ENCODE results near the gene CNOT4. TPM values are rescaled to one million over a fixed set of nuclear protein-coding genes. Genes with fewer than 3 reads are reported as not detected.
A peak's percentile ranks its signal among the peaks of the same experiment; 100 is the strongest.
"Not testable (repeated sequence)": the region's sequence is repeated elsewhere in the genome, so short reads cannot be mapped to it uniquely, and the experiment has no call there.

Gene CNOT4
- total and polyA plus RNA-seq, 10 donors, result 5.3 to 36.9 (median 27.9) TPM

DNA sequence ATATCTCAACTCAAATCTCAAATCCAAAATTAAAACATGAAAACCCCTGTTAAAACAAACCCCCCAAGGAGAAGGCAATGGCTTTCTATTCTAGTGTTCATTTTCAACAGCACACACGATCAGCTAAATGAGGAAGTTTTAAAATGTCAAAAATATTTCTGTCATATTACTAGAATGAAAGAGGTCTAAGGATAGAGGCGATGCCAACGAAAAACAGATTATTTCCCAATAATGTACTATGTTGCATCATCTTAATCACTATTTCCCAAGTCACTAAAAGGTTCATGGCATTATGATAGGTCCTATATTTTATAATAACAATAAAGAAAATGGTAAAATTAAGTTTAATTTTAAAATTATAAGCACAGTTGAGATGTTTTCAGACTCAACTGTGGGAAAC is 10.1 kb downstream of the CNOT4 start:
- DNase-seq, result no peak
- TF ChIP-seq POLR2A (IDR thresholded peaks at IDR 0.05) (no peak), CTCF (IDR thresholded peaks at IDR 0.05 in 8 of 11, conservative IDR thresholded peaks at IDR 0.05 in 3 of 11) (no peak), POLR2AphosphoS5 (IDR thresholded peaks at IDR 0.05) (no peak)

DNA sequence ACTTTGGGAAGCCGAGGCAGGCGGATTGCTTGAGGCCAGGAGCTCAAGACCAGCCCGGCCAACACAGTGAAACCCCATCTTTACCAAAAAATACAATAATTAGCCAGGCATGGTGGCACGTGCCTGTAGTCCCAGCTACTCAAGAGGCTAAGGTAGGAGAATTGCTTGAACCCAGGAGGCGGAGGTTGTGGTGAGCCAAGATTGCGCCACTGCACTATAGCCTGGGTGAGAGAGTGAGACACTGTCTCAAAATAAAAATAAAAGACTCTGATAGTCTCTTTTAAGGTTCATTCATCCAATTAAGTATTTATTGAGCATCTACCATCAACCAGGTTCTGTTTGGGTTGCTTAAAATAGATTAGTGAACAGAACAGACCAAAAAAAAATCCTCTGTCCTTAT is 12.7 kb downstream of the CNOT4 start:
- peaks cover 22 to 93% (median 59%) of the 10 kb centered on the region in 6 donors for H3K4me1 ChIP-seq
- DNase-seq; H3K9me3 ChIP-seq; H3K36me3 ChIP-seq; H3K27me3 ChIP-seq (replicated peaks in 1 of 7); H3K4me3 ChIP-seq; intact Hi-C loops (cut with DNase I; ENCODE audit: low total_unique reads); H3K27ac ChIP-seq: not testable (repeated sequence)
- 78 to 94% (median 88%) methylated on average over 6 of the region's 6 CpGs for WGBS, 5 donors

More for the DNA sequence above, 10.1 kb downstream of the CNOT4 start:
- Histone ChIP-seq H3K9me3 (no peaks in the 10 kb centered on the region), H3K27ac (peak overlapping the region in 1 of 8 donors; percentile 36), H3K36me3 (peaks cover 0 to 5% (median 0%) of the 10 kb centered on the region in 6 donors), H3K4me3 (no peak overlapping the region), H3K4me1 (peaks cover 22 to 92% (median 67%) of the 10 kb centered on the region in 6 donors), H3K27me3 (replicated peaks in 1 of 7) (no peaks in the 10 kb centered on the region)
- intact Hi-C loops (cut with DNase I; ENCODE audit: low total_unique reads), result no loop called here
- 24 to 51% (median 31%) methylated on average over 3 of the region's 3 CpGs for WGBS, 5 donors

- Histone ChIP-seq H3K36me3 (peaks cover 0 to 4% (median 0%) of the 10 kb centered on the region in 6 donors), H3K4me3 (no peak overlapping the region), H3K9me3 (no peaks in the 10 kb centered on the region), H3K4me1 (peaks cover 7 to 72% (median 29%) of the 10 kb centered on the region in 6 donors), H3K27me3 (replicated peaks in 1 of 7) (no peaks in the 10 kb centered on the region), H3K27ac (no peak overlapping the region)
- intact Hi-C loops (cut with DNase I; ENCODE audit: low total_unique reads), result no loop called here
- DNase-seq, result no peak
- TF ChIP-seq POLR2AphosphoS5 (IDR thresholded peaks at IDR 0.05), result no peak
- TF ChIP-seq POLR2A (IDR thresholded peaks at IDR 0.05), result no peak
- TF ChIP-seq CTCF (IDR thresholded peaks at IDR 0.05 in 8 of 11, conservative IDR thresholded peaks at IDR 0.05 in 3 of 11), result no peak
- 71 to 85% (median 77%) methylated on average over 1 of the region's 1 CpG for WGBS, 5 donors
Measured at GRCh38 chr7:135493362-135493761, 16.5 kb downstream of the CNOT4 start.

- Histone ChIP-seq H3K27me3 (replicated peaks in 1 of 7) (no peaks in the 10 kb centered on the region), H3K4me3 (no peak overlapping the region), H3K27ac (no peak overlapping the region), H3K9me3 (no peaks in the 10 kb centered on the region), H3K4me1 (peaks cover 0 to 66% (median 17%) of the 10 kb centered on the region in 6 donors), H3K36me3 (peaks cover 0 to 4% (median 0%) of the 10 kb centered on the region in 6 donors)
- WGBS, 5 donors, result 88 to 98% (median 90%) methylated on average over 4 of the region's 4 CpGs
- intact Hi-C loops (cut with DNase I; ENCODE audit: low total_unique reads), result no loop called here
- TF ChIP-seq POLR2AphosphoS5 (IDR thresholded peaks at IDR 0.05), result no peak
- TF ChIP-seq CTCF (IDR thresholded peaks at IDR 0.05 in 8 of 11, conservative IDR thresholded peaks at IDR 0.05 in 3 of 11), result no peak
- no peak for TF ChIP-seq POLR2A (IDR thresholded peaks at IDR 0.05)
- no peak for DNase-seq
Measured at GRCh38 chr7:135492151-135492550, 17.8 kb downstream of the CNOT4 start.

GRCh38 chr7:135490783-135491182 is 19.1 kb downstream of the CNOT4 start:
- TF ChIP-seq POLR2A (IDR thresholded peaks at IDR 0.05), result no peak
- TF ChIP-seq POLR2AphosphoS5 (IDR thresholded peaks at IDR 0.05), result no peak
- no peak for TF ChIP-seq CTCF (IDR thresholded peaks at IDR 0.05 in 8 of 11, conservative IDR thresholded peaks at IDR 0.05 in 3 of 11)

More at GRCh38 chr7:135490783-135491182, 19.1 kb downstream of the CNOT4 start:
- peaks cover 0 to 66% (median 8%) of the 10 kb centered on the region in 6 donors for H3K4me1 ChIP-seq
- H3K27ac ChIP-seq, result no peak overlapping the region
- no peaks in the 10 kb centered on the region for H3K27me3 ChIP-seq (replicated peaks in 1 of 7)
- H3K9me3 ChIP-seq, result no peaks in the 10 kb centered on the region
- no peak overlapping the region for H3K4me3 ChIP-seq
- intact Hi-C loops (cut with DNase I; ENCODE audit: low total_unique reads), result no loop called here
- DNase-seq, result no peak
- H3K36me3 ChIP-seq, result peaks cover 0 to 4% (median 0%) of the 10 kb centered on the region in 6 donors

Measured in spleen (tissue), 11 donors.